Right cardiac atrium (tissue), 5 donors: ENCODE data around the gene RIPK4. TPM values are rescaled to one million over a fixed set of nuclear protein-coding genes. Genes with fewer than 3 reads are reported as not detected.
"Not testable (repeated sequence)": the region's sequence is repeated elsewhere in the genome, so short reads cannot be mapped to it uniquely, and the experiment has no call there.

Experiments used
- ATAC-seq, 2 donors: fragments of 200-7000 bp; cut with Tn5 transposase; one replicate each; pipeline versions ENCODE4 v1.8.0 to v1.9.1; 2020; ENCODE audit warnings: moderate library complexity in 2 of 2, mild to moderate bottlenecking in 1 of 2
- DNase-seq, 3 donors: peaks; one replicate each; pipeline ENCODE4 v3.0.0-alpha.2; 2020
- H3K27ac ChIP-seq: one replicate; pipeline ENCODE4 v1.5.1; 2013; ENCODE audit warnings: mild to moderate bottlenecking, low read length, control low read depth, moderate library complexity
- H3K27me3 ChIP-seq: one replicate; pipeline ENCODE4 v1.6.1; 2013; ENCODE audit not compliant: control insufficient read depth, insufficient read depth
- H3K4me1 ChIP-seq: one replicate; pipeline ENCODE4 v1.6.1; 2013; ENCODE audit warnings: low read length; ENCODE audit not compliant: control insufficient read depth, insufficient read depth
- H3K4me3 ChIP-seq: one replicate; pipeline ENCODE4 v1.5.1; 2013; ENCODE audit warnings: low read length, control low read depth
- H3K9me3 ChIP-seq: one replicate; pipeline ENCODE4 v1.6.1; 2013; ENCODE audit warnings: low read length; ENCODE audit not compliant: control insufficient read depth
- WGBS: extraction: QIAGEN DNeasy Blood & Tissue Kit; methylation state at CpG from one replicate; pipeline ENCODE4 v1.1.7; 2013; 5-methylcytosine and 5-hydroxymethylcytosine counted together
- intact Hi-C, 4 donors: fragments of 100-400 bp; cut with DNase I; formaldehyde crosslinking; loops; one replicate each; pipeline versions ENCODE4 v1.11.0 to v1.14.0; 2022 to 2023
- microRNA-seq, 2 donors: library from miRNA; unstranded; fragments of <30 nt; microRNA quantifications; one replicate each; pipeline ENCODE4 v1.2.0, GENCODE V29; 2020 to 2021
- polyA plus RNA-seq: library from polyadenylated mRNA; stranded (reverse); fragments of 200-250 nt; gene quantifications from one replicate; pipeline ENCODE4 v1.2.3, GENCODE V29; 2013
- total RNA-seq, 4 donors: library from RNA; stranded (reverse); fragmentation: NEBNext Ultra II Directional; extraction: Animal tissue kit (Norgen Biotek cat#: 25700); gene quantifications; one replicate each; pipeline ENCODE4 v1.2.1, GENCODE V29; 2021
- donor health status: healthy with polysubstance abuse.
- donor health status: DM: no; HTN: yes; CAD: no.
- donor health status: DM: no; HTN: no; CAD: no.
- donor health status: DM: no; HTN: yes; CAD: no; lungs with severe emphysema.
- donor health status: DM: yes; HTN: yes; CAD: no.

RIPK4 gene
- total and polyA plus RNA-seq, 5 donors = 0.70 to 1.2 (median 0.91) TPM

- intact Hi-C loops, DNase-seq: not testable (repeated sequence)
- 85% methylated on average over 4 of the region's 4 CpGs for WGBS
Measured at GRCh38 chr21:41694042-41694441, 72.8 kb downstream of the RIPK4 start.

GRCh38 chr21:41692185-41692565, 74.7 kb downstream of the RIPK4 start:
- intact Hi-C loops = no loop called here
- Histone ChIP-seq H3K27me3 (no peaks in the 10 kb centered on the region), H3K9me3 (no peaks in the 10 kb centered on the region), H3K27ac (no peak overlapping the region), H3K4me3 (no peak overlapping the region), H3K4me1 (no peaks in the 10 kb centered on the region)
- no peak for DNase-seq
- 79% methylated on average over 10 of the region's 10 CpGs for WGBS
- ATAC-seq = no peak

More at GRCh38 chr21:41694042-41694441, 72.8 kb downstream of the RIPK4 start:
- not testable (repeated sequence) for H3K4me3 ChIP-seq, H3K4me1 ChIP-seq, ATAC-seq, H3K27me3 ChIP-seq, H3K27ac ChIP-seq, H3K9me3 ChIP-seq

- no peaks in the 10 kb centered on the region for H3K9me3 ChIP-seq
- no peaks in the 10 kb centered on the region for H3K27me3 ChIP-seq
- DNase-seq (no peak), ATAC-seq (no peak)
- no peak overlapping the region for H3K4me3 ChIP-seq
- no peak overlapping the region for H3K27ac ChIP-seq
- intact Hi-C loops = no loop called here
- WGBS = 53% methylated on average over 12 of the region's 12 CpGs
- no peaks in the 10 kb centered on the region for H3K4me1 ChIP-seq
Measured at GRCh38 chr21:41691205-41692184, 75.4 kb downstream of the RIPK4 start.

Small RNAs within 50 kb of the gene (microRNA-seq; reads per million reads assigned to microRNA genes)
- 0 reads per million in 2 donors for gene MIR6814

Other genes with a start within 250 kb of the RIPK4 start
- 1 to 10 TPM; 3.1 to 6.0 (median 4.0) TPM for gene PRDM15, start 112.3 kb upstream of the RIPK4 start, total RNA-seq
- 2.1 TPM for gene PRDM15, start 112.3 kb upstream of the RIPK4 start, polyA plus RNA-seq
- gene C2CD2, start 187.0 kb upstream of the RIPK4 start, total RNA-seq = 10 to 100 TPM in 1 of 4 donors, 1 to 10 TPM in 3; 8.0 to 10.0 (median 8.4) TPM
- 6.2 TPM for gene C2CD2, start 187.0 kb upstream of the RIPK4 start, polyA plus RNA-seq
- gene ZBTB21, start 243.3 kb upstream of the RIPK4 start, total RNA-seq = 10 to 100 TPM in 2 of 4 donors, 1 to 10 TPM in 2; 6.8 to 15.2 (median 8.9) TPM
- gene ZBTB21, start 243.3 kb upstream of the RIPK4 start, polyA plus RNA-seq = 2.6 TPM